ENCODE measurements around the gene TMEM225B. TPM values are rescaled to one million over a fixed set of nuclear protein-coding genes. Genes with fewer than 3 reads are reported as not detected.

Gene TMEM225B
- total and polyA plus RNA-seq, 2 donors from 2014 or later = 1.6 to 2.6 TPM

DNA sequence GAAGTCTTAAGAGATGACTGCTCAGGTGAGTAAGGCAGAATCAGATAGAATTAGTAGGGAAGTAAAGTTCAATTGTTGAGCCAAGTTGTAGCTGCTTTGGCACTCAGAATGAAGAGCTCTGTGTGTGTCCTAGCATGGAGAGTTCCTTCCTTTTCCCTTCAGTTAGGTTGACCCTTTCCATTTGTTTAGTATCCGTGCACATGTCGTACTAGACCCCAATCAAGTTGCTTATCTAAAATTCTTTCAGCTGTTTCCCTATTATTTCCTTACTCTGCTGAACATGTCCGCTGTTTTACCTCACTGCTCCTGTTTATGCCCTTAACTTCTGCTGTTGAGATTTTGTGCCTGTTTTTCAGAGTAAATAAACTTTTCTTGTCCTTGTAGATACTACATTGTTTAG, 26.3 kb upstream of the TMEM225B start:
- TF ChIP-seq, protein P1, sequence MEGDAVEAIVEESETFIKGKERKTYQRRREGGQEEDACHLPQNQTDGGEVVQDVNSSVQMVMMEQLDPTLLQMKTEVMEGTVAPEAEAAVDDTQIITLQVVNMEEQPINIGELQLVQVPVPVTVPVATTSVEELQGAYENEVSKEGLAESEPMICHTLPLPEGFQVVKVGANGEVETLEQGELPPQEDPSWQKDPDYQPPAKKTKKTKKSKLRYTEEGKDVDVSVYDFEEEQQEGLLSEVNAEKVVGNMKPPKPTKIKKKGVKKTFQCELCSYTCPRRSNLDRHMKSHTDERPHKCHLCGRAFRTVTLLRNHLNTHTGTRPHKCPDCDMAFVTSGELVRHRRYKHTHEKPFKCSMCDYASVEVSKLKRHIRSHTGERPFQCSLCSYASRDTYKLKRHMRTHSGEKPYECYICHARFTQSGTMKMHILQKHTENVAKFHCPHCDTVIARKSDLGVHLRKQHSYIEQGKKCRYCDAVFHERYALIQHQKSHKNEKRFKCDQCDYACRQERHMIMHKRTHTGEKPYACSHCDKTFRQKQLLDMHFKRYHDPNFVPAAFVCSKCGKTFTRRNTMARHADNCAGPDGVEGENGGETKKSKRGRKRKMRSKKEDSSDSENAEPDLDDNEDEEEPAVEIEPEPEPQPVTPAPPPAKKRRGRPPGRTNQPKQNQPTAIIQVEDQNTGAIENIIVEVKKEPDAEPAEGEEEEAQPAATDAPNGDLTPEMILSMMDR (IDR thresholded peaks at IDR 0.05; ENCODE audit: borderline replicate concordance, extremely low read depth, insufficient read depth) = no peak
- Histone ChIP-seq H3K27me3 (ENCODE audit: control insufficient read depth, insufficient read depth, low read length) (no peaks in the 10 kb centered on the region), H3K36me3 (ENCODE audit: control insufficient read depth in 2 of 3, insufficient read depth in 3 of 3, low read length in 3 of 3) (peaks cover 15 to 24% (median 22%) of the 10 kb centered on the region in 3 donors), H3K27ac (ENCODE audit: low read depth in 2 of 2, low read length in 2 of 2) (no peak overlapping the region), H3K4me1 (ENCODE audit: control insufficient read depth in 2 of 3, insufficient read depth in 2 of 3, low read depth in 1 of 3, low read length in 3 of 3) (no peaks in the 10 kb centered on the region), H3K9ac (ENCODE audit: low read length in 3 of 3) (no peak overlapping the region), H3K4me3 (ENCODE audit: low read length in 3 of 3) (no peak overlapping the region), H3K9me3 (ENCODE audit: control insufficient read depth in 2 of 3, insufficient read depth in 1 of 3, low read length in 3 of 3) (no peaks in the 10 kb centered on the region)
- intact Hi-C loops (cut with DNase I) = no loop called here
- FAIRE-seq (no peak), DNase-seq (no peak)

DNA sequence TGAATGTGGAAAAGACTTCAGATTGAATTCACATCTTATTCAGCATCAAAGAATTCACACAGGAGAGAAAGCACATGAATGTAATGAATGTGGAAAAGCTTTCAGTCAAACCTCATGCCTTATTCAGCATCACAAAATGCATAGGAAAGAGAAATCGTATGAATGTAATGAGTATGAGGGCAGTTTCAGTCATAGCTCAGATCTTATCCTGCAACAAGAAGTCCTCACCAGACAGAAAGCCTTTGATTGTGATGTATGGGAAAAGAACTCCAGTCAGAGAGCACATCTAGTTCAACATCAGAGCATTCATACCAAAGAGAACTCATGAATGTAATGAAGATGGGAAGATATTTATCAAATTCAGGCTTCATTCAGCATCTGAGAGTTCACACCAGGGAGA, 24.8 kb upstream of the TMEM225B start:
- Histone ChIP-seq H3K9ac (ENCODE audit: low read length in 3 of 3) (no peak overlapping the region), H3K27ac (ENCODE audit: low read depth in 2 of 2, low read length in 2 of 2) (no peak overlapping the region), H3K27me3 (ENCODE audit: control insufficient read depth, insufficient read depth, low read length) (no peaks in the 10 kb centered on the region), H3K4me3 (ENCODE audit: low read length in 3 of 3) (no peak overlapping the region), H3K36me3 (ENCODE audit: control insufficient read depth in 2 of 3, insufficient read depth in 3 of 3, low read length in 3 of 3) (peaks cover 15 to 24% (median 22%) of the 10 kb centered on the region in 3 donors), H3K4me1 (ENCODE audit: control insufficient read depth in 2 of 3, insufficient read depth in 2 of 3, low read depth in 1 of 3, low read length in 3 of 3) (no peaks in the 10 kb centered on the region), H3K9me3 (ENCODE audit: control insufficient read depth in 2 of 3, insufficient read depth in 1 of 3, low read length in 3 of 3) (no peaks in the 10 kb centered on the region)
- FAIRE-seq (no peak), DNase-seq (no peak)
- TF ChIP-seq, protein P1 (IDR thresholded peaks at IDR 0.05; ENCODE audit: borderline replicate concordance, extremely low read depth, insufficient read depth) = no peak
- intact Hi-C loops (cut with DNase I) = no loop called here

DNA sequence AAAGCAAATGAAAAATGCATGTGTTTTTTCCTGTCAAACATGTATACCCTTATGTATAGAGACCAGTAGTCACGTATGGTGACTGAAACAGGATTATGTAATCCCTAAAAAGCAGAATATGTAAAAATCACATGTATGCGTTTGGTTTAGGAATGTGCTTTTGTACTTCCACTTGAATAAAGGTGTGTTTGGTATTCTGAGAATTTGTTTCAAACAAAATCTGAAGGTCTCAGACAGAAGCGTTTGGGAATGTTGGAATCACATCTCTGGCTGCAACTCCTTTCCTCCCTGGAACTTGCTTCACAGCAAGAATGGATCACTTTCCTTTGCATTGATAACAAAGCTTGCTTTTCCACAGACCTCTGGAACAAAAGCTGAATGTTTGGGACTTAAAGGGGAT, 21.8 kb upstream of the TMEM225B start:
- Histone ChIP-seq H3K4me1 (ENCODE audit: control insufficient read depth in 2 of 3, insufficient read depth in 2 of 3, low read depth in 1 of 3, low read length in 3 of 3) (peaks cover 0 to 10% (median 5%) of the 10 kb centered on the region in 3 donors), H3K27ac (ENCODE audit: low read depth in 2 of 2, low read length in 2 of 2) (no peak overlapping the region), H3K27me3 (ENCODE audit: control insufficient read depth, insufficient read depth, low read length) (no peaks in the 10 kb centered on the region), H3K9me3 (ENCODE audit: control insufficient read depth in 2 of 3, insufficient read depth in 1 of 3, low read length in 3 of 3) (no peaks in the 10 kb centered on the region), H3K36me3 (ENCODE audit: control insufficient read depth in 2 of 3, insufficient read depth in 3 of 3, low read length in 3 of 3) (peaks cover 11 to 15% (median 13%) of the 10 kb centered on the region in 3 donors), H3K4me3 (ENCODE audit: low read length in 3 of 3) (no peak overlapping the region), H3K9ac (ENCODE audit: low read length in 3 of 3) (no peak overlapping the region)
- intact Hi-C loops (cut with DNase I) = no loop called here
- TF ChIP-seq, protein P1 (IDR thresholded peaks at IDR 0.05; ENCODE audit: borderline replicate concordance, extremely low read depth, insufficient read depth) = no peak
- DNase-seq (no peak), FAIRE-seq (no peak)

Data from kidney (tissue), 14 donors.